A673 (cell line): Measurements from ENCODE around the gene DOCK4.

Experiments
- CTCF ChIP-seq: fragments of 300-800, 200-600 bp; sonication (generic); conservative IDR thresholded peaks from 2 replicates; pipeline ENCODE4 v1.5.1; 2017; ENCODE audit warnings: low read depth, mild to moderate bottlenecking, antibody characterized with exemption, low read length, moderate library complexity, mixed read lengths
- EZH2 ChIP-seq: fragments of 200-600 bp; sonication (generic); IDR thresholded peaks from 2 replicates; pipeline ENCODE4 v1.6.1; 2017; ENCODE audit warnings: borderline replicate concordance, low read depth, mild to moderate bottlenecking, mixed read lengths, antibody characterized with exemption, low read length; ENCODE audit not compliant: poor library complexity, severe bottlenecking

DNA sequence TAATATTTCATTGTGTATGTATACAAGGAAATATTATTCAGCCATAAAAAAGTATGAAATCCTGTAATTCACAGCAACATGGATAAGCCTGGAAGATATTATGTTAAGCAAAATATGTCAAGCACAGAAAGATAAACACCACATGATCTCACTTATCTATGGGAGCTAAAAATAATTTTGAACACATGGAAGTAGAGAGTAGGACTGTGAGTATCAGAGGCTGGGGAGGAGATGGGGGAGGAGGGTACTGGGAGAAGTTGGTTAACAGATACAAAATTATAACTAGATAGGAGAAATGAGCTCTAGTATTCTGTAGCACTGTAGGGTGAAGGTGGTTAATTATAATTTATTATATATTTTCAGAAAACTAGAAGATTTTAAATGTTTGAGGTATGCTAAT lies 132.7 kb downstream of the DOCK4 start:
- TF ChIP-seq CTCF, result no peak
- TF ChIP-seq EZH2, result no peak
